Measurements from ENCODE around the gene NSUN4.
"Not testable (repeated sequence)": the region's sequence is repeated elsewhere in the genome, so short reads cannot be mapped to it uniquely, and the experiment has no call there.

NSUN4 gene

DNA sequence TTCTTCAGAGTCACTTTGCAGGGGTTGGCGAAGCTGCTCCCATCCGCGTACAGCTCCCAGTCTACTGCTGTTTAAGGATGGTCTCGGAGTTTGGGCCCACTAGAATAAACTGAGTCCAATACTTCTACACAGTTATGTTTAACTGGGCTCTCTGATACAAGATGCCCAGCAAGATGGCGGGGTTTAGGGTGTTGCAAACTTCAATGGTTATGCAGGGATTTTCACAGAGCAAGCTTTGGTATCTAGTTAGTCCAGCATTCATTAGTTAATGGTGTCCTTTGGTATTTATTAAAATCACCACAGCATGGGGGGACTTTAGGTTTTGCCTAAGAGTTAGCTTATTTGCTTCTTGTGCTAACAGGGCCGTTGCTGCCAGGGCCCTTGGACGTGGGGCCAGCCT, 12.4 kb upstream of the NSUN4 start:
- not testable (repeated sequence) for DNase-seq

DNA sequence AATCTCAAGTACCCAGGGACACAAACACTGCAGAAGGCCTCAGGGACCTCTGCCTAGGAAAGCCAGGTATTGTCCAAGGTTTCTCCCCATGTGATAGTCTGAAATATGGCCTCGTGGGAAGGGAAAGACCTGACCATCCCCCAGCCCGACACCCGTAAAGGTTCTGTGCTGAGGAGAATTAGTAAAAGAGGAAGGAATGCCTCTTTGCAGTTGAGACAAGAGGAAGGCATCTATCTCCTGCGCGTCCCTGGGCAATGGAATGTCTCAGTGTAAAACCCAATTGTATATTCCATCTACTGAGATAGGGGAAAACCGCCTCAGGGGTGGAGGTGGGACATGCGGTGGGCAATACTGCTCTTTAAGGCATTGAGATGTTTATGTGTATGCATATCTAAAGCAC, 10.8 kb upstream of the NSUN4 start:
- not testable (repeated sequence) for DNase-seq

DNA sequence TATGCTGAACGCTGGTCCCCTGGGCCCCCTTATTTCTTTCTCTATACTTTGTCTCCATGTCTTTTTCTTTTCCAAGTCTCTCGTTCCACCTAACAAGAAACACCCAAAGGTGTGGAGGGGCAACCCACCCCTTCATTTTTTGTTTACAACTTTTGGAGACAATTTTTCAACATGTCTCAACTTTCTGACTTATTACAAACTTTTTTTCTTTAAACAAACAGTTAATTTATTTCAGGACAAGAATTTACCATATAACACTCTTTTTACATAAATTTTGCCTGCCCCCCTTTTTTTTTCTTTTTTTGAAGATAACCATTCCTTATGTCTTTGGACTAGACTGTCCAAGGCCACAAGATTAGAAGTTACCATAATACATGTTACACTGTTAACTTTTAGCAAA, 10.2 kb upstream of the NSUN4 start:
- not testable (repeated sequence) for DNase-seq

DNA sequence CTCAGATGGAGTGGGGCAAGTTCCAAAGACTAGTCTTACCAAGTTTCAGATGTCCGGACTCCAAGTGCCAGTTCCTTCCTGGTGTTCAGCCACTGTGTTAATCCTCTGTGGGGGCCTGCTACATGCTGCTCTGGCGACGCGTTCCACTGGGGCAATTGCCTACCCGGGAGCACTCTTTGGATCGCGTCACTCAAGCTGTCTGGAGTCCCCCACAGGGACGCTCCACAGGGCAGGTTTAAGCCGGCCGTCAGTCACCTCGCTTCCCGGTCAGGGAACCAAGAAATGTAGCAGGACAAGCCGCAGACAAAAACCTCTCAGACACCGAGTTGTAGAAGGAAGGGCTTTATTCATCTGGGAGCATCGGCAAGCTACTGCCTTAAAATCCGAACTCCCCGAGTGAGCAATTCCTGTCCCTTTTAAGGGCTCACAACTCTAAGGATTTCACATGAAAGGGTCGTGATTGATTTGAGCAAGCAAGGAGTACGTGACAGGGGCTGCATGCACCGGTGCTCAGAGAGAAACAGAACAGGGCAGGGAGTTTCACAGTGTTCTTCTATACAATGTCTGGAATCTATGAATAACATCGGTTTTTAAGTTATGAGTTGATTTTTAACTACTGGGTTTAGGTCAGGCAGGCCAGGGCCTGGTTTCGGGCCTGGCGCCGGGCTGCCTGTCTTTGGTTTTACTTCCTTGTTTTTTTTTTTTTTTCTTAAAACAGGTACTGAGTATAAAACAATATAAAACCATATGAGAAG, 8.6 kb upstream of the NSUN4 start:
- not testable (repeated sequence) for DNase-seq

DNA sequence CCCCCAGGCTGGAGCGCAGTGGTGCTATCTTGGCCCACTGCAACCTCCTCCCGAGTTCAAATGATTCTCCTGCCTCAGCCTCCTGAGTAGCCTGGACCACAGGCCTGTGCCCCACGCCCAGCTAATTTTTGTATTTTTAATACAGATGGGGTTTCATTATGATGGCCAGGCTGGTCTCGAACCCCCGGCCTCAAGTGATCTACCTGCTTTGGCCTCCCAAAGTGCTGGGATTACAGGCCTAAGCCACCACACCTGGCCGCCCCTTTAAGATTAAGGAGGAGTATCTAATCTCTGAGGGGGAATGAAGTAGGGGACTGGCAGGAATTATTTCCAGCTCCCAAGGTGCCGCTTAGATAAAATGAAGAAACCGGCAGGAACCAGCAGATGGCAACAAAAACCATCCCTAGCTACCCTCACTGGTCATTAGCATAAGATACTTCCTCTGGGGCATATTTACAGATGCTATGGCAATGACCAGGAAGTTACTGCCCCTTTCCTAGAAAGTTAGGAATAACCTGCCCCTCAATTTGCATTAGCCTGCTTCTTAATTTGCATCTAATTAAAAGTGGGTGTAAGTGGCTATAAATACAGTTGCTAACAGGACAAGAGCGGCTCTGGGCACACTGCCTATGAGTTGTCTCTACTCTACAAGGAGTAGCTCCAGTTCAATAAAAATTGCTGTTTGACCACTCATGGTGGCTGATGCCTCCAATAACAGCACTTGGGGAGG, 7.1 kb upstream of the NSUN4 start:
- no peak for DNase-seq

DNA sequence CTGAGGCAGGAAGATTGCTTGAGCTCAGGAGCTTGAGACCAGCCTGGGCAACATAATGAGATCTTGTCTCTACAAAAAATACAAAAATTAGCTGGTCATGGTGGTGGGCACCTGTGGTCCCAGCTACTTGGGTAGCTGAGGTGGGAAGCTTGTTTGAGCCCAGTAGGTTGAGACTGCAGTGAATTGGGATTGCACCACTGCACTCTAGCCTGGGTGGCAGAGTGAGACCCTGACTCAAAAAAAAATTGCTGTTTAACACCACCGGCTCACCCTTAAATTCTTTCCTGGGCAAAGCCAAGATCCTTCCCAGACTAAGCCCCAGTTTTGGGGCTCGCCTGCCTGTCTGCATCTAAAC, 6.6 kb upstream of the NSUN4 start:
- DNase-seq, result no peak

DNA sequence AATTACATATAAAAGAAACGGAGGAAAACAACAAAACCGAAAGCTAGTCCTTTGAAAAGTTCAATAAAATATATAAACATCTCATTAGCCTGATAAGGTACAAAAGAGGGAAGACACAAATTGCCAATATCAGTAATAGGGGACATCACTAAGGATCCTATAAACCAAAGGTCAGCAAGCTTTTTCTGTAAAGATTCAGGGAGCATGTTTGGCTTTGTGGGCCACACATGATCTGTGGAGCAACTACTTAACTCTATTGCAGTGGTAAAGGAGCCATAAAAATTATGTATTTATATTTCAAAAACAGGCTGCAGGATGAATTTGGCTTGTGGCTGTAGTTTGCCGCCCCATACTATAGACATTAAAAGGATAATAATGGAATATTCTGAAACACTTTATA, 5.5 kb upstream of the NSUN4 start:
- DNase-seq, result no peak

DNA sequence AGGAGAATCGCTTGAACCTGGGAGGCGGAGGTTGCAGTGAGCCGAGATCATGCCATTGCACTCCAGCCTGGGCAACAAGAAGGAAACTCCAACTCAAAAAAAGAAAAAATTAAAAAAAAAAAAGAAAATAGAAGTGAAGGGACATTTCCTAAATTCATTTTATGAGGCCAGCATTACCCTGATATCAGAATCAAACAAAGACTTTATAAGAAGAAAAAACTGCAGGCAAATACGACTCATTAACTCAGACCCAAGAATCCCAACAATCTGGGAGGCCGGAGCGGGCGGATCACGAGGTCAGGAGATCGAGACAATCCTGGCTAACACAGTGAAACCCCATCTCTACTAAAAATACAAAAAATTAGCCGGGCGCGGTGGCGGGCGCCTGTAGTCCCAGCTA, 3.2 kb upstream of the NSUN4 start:
- not testable (repeated sequence) for DNase-seq

DNA sequence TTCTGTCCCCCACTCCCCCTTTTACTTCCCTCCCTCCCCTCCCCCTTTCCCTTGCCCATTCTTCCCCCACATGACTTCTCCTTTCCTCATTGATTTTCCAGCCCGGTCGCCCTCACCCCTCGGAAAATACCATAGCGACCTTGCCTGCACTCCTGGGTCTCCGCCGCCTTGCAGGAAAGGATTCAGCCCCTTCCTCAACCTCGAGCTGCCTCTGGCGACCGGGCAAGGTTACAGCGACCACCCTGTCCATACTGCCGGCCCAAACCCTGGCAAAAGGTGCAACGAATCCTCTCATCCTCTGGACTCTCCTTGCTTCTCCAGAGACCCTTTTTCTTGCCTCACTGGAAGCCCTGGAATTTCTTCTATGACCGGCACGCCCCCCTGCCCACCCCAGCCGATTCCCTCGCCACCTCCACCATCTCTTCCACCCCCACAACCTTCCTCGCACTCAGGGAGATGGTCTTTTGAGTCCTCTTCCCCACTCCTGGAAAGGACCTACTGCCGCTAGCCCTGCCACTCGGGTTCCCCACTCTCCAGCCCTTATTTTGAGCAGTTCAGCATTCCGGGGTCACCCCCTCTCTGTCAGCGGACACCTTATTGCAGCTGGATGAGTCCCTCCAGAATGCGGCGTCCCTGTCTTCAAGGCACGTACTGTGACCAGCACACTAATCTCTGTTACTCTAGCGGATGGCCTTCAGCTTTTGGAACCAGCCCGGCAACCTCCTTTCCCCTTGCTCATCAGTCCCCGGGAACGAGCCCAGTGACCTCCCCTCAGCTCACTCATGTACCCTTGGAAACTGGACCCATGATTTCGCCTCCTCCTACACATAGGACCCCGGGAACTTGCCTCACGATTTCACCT, 846 bp downstream of the NSUN4 start:
- no peak for DNase-seq

DNA sequence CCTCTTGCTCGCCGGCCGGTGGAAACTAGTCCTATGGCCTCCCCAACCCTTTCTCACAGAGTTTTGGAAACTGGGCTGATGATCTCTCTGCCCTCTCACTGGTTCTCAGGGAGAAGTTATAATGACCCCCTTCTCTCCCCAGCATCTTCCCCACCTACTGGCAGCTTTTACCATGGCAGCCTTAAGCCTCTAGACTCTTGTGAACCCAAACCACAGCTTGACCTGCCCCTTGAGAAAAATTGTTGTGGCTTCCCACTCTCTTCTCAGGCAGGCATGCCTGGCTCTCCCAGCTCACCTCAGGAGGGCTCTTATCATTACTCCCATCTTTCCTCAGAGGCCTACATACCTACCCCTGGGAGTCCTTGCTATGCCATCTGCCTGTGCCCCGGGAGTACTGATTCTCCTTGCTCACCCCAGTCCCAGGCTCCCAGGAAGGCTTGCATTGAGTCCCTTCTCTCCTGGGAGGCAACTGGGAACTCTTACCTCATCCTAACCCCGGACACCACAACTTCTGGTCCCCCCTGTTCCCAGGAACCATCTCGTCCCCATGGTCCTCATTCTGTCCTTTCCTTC, 1.6 kb downstream of the NSUN4 start:
- DNase-seq, result no peak

DNA sequence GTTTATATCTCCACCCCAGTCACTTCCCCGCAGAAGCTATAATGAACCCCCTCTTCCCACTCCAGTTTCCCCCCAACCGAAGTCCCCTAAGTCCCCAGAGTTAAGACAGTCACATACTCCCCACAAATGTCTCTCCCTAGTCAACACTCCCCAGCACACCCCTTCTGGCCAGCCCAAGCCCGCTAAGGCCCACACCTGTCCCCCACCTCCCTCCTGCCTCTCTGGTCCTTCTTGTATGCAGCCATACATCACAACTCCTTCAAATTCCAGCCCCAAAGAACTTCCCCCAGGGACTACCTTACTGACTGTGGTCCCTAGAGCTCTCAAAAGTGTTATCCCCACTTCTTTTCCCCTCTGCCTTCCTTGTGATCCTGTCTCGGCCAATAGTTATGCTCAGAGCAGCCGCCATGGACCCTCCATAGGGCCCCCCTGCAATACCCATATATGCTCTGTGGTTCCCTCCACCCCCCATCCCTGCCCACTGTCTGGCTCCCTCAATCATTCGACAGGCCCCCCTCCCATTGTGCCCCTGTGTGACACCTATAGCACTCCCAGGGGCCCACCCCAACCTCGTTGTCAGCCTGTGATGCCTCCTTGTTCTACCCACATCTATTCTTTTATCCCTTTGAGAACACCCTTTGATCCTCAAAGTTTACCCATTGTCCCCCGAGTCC, 2.2 kb downstream of the NSUN4 start:
- DNase-seq, result no peak

DNA sequence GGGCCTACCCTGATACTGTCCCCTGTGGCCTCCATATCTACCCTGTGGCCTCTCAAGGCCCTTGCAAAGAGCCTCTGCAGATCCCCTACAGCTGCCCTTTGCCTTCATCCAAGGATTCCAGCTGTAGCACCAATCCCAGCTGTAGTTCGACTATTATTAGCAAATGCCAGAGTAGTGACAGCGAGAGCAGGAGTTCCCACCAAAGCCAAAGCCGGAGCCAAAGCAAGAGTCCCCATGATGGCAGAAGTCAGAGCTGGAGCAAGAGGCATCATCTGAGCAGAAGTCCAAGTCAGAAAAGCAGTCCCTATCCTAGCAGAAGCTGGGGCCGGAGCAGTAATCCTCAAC, 2.7 kb downstream of the NSUN4 start:
- no peak for DNase-seq

DNA sequence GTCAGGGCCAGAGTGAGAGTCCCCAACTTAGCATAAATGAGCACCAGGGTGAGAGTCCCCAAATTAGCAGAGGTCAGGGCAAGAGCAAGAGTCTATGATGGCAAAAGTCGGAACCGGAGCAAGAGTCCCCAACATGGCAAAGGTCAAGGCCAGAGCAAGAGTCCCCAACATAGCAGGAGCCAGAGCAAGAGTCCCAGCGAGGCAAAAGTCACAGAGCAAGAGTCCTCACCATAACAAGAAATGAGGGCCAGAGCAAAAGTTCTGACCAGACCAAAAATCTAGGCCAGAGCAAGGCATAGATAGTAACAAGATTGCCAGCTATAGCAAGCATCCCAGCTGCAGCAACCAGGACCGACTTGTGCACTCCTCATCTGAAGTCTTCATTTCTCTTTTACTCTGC, 3.1 kb downstream of the NSUN4 start:
- no peak for DNase-seq

DNA sequence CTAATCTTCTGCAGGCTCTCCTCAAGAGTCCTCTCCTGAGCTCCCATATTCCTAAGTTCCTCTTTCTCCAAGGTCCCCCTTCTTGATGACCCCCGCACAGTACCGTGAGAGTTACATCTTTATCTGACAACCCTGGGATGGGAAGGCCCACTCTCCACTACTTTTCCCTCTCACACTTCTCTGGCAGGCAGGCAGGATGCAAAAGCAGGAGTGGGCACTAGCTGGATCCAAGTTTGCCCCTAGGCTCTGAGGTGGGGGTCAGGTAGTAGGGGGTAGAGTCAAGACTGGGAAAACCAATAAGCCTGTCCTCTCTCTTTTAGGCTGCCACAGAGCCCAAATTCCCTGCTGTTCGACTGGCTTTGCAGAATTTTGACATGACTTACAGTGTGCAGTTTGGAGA, 3.9 kb downstream of the NSUN4 start:
- no peak for DNase-seq

DNA sequence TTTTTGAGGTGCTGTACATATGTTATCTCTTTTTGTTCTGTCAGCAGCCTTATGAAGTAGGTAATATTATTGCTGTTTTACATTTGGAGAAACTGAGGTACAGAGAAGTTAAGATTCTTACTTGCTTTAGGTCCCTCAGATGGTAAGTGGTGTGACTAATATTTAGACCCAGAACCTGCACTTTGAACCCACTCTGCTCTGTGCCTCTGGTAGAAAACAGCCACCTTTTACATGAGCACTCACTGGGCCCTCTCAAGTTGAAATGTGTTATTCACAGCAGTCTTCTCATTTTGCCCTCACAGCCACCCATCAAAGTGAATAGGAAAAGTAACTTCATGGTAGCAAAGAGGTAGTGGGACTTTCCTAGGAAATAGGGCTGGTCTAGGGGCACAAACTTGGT, 4.7 kb downstream of the NSUN4 start:
- no peak for DNase-seq

DNA sequence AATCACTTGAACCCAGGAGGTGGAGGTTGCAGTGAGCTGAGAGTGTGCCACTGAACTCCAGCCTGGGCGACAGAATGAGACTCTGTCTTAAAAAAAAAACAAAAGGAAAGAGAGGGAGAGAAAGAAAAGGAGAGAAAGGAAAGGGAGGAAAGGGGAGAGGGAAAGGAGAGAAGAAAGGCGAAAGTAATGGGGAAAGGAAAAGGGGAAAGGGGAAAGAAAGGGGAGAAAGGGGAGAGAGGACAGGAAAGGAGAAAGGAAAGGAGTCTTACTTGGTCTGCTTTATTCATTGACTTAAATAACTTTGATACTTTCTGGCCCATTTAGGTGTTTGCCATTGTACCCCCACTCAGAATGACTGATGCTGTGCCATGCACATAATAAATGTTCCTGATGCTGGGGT, 11.8 kb downstream of the NSUN4 start:
- DNase-seq, result no peak

DNA sequence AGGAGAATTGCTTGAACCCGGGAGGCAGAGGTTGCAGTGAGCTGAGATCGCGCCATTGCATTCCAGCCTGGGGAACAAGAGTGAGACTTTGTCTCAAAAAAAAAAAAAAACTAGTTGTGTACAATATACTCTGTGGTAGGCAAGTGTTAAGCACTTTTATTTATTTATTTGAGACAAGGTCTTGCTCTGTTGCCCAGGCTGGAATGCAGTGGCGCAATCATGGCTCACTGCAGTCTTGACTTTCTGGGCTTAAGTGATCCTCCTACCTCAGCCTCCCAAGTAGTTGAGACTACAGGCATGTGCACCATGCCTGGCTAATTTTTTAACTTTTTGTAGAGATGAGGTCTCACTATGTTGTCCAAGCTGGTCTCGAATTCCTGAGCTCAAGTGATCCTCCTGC, 15.3 kb downstream of the NSUN4 start:
- not testable (repeated sequence) for DNase-seq

DNA sequence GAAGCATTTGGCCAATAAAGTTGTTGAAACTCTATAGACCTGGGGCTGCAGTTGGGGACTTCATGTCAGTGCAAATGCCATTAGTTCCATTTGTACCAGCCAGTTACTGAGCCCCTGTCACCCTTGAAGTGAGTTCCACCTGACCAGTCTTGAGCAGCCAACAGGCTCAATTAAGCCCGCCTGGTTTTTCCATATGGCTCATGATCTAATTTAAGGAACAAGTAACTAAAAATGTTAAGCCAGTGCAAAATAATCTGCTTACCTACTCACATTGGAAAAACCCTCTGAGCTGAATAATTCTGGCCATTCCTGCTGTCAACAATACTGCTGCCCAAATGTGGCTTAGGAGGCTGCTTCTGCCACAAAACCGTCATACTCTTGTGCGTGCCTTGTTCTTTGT, 21.6 kb downstream of the NSUN4 start:
- no peak for DNase-seq

DNA sequence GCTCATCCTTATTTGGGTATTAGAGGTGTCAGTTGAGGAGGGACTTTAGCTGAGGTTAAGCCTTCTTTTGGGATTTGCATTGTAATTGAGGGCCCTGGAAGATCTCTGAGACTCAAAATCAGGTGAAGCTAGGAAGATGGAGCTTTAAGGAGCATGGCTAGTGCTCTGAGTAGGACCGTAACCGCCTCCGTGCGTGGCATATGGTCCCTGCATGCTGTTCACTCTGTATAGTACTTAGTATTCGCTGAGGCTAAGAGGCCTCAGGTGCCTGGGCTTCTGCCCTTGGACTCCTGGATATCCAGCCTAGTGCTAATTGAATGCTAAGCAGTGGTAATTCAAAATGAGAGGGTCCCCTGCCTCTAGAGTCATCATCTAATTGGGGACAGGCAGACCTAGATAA, 22.5 kb downstream of the NSUN4 start:
- DNase-seq, result no peak

DNA sequence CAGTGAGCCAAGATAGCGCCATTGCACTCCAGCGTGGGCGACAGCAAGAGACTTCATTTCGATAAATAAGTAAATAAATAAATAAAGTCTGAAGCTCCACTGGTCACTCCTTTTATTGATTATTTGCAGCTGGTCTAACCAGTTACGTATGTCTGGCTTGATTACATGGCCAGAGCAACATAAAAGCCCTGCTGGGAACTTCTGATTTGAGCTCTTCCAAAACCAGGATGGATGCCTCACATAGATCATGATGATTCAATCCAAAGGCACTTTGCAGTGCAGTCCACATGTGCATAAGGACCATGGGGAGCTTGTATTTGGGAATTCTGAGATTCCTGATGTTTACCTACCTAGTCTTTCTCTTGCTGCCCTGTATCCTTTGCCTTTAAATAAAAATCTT, 24.0 kb downstream of the NSUN4 start:
- DNase-seq, result no peak

DNA sequence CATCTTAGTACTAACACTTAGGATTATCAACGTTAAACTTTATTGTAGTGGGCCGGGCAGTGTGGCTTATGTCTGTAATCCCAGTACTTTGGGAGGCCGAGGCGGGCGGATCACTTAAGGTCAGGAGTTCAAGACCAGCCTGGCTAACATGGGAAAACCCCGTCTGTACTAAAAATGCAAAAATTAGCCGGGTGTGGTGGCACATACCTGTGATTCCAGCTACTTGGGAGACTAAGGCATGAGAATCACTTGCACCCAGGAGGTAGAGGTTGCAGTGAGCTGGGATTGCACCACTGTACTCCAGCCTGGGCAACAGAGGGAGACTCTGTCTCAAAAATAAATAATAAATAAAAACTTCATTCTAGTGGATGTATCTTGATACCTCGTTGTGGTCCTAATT, 25.2 kb downstream of the NSUN4 start:
- DNase-seq, result not testable (repeated sequence)

DNA sequence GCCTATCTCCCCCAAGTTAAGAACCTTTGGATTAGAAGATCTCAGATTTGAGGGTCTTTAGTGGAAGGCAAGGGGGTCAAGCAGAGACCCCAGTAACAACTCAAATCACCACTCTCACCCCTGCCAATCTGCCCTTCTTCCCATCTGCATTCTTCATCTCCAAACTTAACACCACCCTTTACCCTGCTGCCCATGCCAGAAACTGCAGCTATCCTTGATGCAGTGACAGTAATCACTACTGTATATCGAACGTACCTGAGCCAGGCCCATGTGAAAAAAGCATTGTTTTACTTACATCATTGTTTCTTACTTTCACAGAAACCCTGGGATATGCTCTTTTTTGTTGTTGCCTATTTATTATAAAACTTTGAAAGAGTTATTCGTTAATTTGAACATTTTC, 26.5 kb downstream of the NSUN4 start:
- DNase-seq, result no peak

DNA sequence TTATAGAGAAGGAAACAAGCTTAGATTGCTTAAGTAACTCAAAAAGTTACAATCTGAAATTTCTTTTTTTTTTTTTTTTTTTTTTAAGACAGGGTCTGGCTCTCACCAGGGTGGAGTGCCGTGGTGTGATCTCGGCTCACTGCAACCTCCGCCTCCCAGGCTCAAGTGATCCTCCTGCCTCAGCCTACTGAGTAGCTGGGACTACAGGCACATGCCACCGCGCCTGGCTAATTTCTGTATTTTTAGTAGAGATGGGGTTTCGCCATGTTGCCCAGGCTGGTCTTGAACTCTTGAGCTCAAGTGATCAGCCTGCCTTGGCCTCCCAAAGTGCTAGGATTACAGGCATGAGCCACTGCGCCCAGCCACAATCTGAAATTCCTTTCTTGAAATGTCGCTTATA, 27.1 kb downstream of the NSUN4 start:
- DNase-seq, result not testable (repeated sequence)

All from cerebellar nuclear complex (tissue), 1 donor.